Upper lobe of left lung (tissue), 4 donors: ENCODE measurements around the gene UBN1.

Source experiments
- CTCF ChIP-seq, 6 experiments: fragments of 450-650 bp in 4 of 6; fragments of 200-600 bp in 2 of 6; sonication (generic) in 2 of 6; IDR thresholded peaks; one replicate each; pipeline ENCODE4 v1.5.1; 2016 to 2019; ENCODE audit warnings: antibody characterized with exemption in 6 of 6
- EP300 ChIP-seq, 4 donors: sonication (generic); formaldehyde crosslinking; IDR thresholded peaks; one replicate each; pipeline ENCODE4 v1.5.1; 2017; ENCODE audit warnings: antibody characterized with exemption in 4 of 4, control low read depth in 2 of 4
- POLR2A ChIP-seq, 4 donors: fragments of 450-650 bp; IDR thresholded peaks; one replicate each; pipeline ENCODE4 v1.5.1; 2016 to 2017; ENCODE audit warnings: antibody characterized with exemption in 4 of 4, mild to moderate bottlenecking in 2 of 4

- TF ChIP-seq CTCF (IDR thresholded peaks at IDR 0.05) (no peak), POLR2A (IDR thresholded peaks at IDR 0.05) (no peak), EP300 (IDR thresholded peaks at IDR 0.05) (peak in 1 of 4 donors; percentile 63)
These were observed 15.4 kb downstream of the UBN1 start for GRCh38 chr16:4862639-4863038.
